Stimulated activated CD4-positive, alpha-beta T cell treated with anti-CD3 and anti-CD28 coated beads, Interleukin-2, amount 100 ng/mL, for 48 hours (primary cell): ENCODE measurements around the gene UBE2L6.

ENCODE experiments used
- DNase-seq, 2 donors: peaks; one replicate each; pipeline ENCODE4 v3.0.0-alpha.2; 2020

UBE2L6 gene

DNA sequence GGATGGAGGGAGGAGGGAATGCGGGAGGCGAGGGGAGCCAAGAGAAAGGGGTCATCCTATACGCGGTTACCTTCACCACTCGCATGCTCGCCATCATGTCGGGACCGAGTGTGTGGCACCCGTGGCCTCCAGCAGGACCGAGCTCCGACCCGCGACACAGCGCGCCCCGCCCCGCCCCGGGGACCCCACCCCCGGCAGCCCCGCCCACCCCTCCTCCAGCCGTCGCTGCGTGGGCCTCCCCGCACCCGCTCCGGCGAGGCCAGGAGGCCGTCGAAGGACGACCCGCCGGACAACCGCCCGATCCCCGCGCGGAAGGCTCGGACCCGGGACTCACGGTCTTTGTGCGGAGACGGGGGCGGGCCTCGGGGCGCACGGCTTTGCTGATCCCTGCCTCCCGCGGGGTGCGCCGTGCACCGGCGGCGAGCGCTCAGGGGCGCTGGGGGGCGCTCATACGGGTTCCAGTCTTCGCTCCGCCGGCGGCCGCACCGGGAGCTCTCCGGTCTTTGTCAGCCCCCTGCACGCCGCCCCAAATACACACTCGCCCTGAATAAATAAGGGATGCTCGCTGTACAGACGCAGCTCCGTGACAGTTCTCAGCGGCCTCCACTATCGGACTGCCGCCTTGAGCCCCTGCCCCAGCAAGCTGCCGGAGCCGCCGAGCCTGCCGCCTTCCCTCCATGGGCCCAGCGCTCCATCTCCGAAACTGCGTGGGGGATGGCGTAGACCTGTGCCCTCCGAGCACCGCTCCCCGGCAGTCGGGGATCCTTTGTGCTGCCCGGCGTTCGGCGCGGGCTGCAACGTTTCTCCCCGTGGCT lies at the start of gene UBE2L6:
TSS of gene UBE2L6 (minus strand) at position 158 of the 815 bp plus-strand sequence. CDS start at position 97, 61 bp downstream.
- peak; percentile 48 to 58 for DNase-seq

DNA sequence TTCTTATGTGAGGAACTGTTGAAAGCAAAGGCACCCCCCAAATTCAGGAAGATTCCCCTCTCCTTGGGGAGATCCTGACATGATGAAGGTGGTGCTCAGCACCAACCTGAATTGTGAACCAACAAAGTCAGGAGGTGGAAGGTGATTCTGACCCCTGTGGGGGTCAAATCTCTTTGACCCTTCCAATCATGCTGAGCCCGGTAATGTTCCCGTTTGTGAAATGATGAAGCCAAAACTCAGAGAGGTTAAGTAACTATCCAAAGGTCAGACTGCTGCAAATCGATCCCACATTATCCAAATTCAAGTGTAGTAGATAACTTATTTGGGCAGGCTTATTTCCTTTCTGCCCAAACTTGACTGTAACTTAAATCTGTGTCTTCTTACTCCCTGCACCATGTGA lies 49.1 kb upstream of the UBE2L6 start:
- DNase-seq = no peak

DNA sequence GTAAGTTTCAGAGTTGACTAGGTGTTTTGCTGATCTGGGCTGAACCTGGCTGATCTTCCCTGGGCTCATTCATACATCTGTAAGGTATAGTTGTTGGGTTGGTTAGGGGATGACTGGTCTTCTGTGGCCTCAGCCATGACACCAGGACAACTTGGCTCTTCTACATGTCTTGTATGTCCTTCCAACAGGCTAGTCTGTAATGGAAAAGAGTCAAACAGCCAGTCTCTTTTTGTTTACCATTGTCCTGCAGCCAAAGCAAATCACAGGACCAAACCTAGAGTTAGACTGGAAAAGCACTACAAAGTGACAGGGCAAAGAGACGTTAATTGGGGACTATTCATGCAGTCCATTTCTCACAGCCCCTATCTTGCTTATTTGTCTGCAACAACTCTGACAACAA lies 47.8 kb upstream of the UBE2L6 start:
- DNase-seq = no peak

GRCh38 chr11:57614234-57614772 lies 46.8 kb upstream of the UBE2L6 start:
- no peak for DNase-seq

DNA sequence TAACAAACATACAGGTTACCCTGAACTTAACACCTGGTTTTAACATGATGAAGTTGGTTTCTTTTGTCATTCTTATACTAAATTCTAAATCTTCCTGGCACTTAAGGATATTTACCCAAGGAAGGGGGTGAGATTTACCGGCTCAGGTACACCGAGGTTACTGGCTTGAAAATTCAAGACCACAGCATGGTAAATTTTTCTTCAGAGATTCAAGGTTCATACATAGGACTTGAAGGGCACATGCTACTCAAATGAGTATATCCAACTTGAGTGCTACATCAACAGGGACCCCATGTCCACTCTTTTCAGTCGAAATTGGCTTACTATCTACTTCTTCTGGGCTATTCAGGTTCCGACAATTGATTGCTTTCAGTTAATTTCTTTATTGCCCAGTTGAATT lies 42.7 kb upstream of the UBE2L6 start:
- no peak for DNase-seq

GRCh38 chr11:57605028-57605420 lies 37.6 kb upstream of the UBE2L6 start:
- no peak for DNase-seq

DNA sequence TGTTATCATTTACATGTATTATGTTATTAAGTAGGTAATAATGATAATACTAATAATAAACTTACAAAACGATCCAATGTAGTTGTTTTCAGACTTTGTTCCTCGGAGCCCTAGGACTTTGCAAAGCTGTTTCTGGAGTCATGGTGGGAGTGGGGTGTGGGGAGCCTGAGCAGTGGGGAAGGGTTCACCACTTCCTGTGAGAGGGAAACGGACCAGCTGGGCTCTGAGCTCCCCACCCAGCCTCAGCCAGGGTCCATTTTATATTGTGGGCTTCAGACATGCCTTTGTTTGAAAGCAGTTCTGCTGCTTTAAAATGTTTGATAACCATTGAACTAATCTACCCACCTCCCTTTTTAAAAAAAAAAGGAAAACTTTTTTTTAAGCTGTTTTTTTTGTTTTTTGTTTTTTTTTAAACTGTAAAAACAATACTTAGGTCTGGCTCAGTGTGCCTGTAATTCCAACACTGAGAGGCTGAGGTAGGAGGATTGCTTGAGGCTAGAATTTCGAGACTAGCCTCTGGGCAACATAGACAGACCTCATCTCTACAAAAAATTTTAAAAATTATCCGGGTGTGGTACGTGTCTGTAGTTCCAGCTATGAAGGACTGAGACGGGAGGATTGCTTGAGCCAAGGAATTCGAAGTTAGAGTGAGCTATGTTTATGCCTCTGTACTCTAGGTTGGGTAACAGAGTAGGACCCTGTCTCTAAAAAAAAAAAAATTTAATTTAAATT lies 37.0 kb upstream of the UBE2L6 start:
- no peak for DNase-seq

GRCh38 chr11:57601297-57601696 lies 33.8 kb upstream of the UBE2L6 start:
- DNase-seq = no peak

GRCh38 chr11:57599381-57599780 lies 31.9 kb upstream of the UBE2L6 start:
- DNase-seq = no peak

DNA sequence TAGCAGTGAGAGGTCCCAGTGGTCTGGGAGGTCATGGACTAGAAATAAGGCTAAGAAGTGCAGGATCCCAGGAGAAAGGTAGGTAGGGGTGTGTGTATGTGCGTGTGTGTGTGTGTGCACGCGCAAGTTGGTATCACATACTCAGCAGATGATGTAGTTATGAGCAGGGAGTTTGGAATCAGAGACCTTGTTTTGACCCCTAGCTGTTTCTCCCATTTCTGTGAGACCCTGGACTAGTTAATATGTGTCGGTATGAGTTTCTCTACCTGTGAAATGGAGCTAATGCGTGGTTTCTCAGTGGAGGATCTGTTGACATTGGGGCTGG lies 31.3 kb upstream of the UBE2L6 start:
- DNase-seq = no peak

- no peak for DNase-seq
Measured at GRCh38 chr11:57597916-57598830, 30.7 kb upstream of the UBE2L6 start.

GRCh38 chr11:57597461-57597915 lies 30.0 kb upstream of the UBE2L6 start, which contains the start of gene SERPING1:
SERPING1 (plus strand) TSS chr11:57597685; CDS start chr11:57598271, 586 bp downstream.
- DNase-seq = no peak

DNA sequence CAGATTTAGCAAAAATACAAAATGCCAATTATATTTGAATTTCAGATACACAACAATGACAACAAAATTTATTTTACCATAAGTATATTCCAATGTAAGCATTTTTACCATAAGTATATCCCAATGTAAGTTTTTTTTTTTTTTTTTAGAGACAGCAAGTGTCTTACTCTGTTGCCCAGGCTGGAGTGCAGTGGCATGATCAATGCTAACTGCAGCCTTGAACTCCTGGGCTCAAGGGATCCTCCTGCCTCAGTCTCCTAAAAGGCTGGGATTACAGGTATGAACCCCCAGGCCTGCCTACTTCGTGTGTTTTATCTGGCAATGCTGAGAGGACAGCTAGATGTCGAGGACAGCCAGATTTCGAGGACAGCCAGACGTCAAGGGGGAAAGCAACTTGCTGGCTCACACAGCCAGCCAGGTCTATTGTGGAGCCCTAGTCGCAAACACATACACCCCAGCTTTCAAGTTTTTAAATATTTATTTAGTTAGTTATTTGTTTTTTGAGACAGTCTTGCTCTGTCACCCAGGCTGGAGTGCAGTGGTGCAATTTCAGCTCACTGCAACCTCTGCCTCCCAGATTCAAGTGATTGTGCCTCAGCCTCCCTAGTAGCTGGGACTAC lies 28.9 kb upstream of the UBE2L6 start:
- no peak for DNase-seq

DNA sequence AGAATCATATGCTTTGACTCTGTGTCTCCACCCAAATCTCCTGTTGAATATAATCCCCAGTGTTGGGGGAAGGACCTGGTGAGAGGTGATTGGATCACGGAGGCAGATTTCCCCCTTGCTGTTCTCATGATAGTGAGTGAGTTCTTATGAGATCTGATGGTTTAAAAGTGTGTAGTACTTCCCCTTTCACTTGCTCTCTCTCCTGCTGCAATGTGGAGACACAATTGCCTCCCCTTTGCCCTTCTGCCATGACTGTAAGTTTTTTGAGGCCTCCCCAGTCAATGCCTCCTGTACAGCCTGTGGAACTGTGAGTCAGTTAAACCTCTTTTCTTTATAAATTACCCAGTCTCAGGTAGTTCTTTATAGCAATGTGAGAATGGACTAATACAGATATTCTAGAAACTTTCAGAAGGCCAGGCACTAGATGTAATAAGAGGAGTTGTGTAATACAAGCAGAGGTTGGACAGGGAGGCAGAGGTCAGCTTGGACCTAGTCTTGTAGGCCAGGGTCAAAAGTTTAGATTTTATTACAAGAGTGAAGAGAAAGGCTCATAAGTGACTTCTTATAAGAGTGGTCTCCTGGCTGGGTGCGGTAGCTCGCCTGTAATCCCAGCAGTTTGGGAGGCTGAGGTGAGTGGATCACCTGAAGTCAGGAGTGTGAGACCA lies 20.7 kb upstream of the UBE2L6 start:
- DNase-seq = no peak

GRCh38 chr11:57586711-57587245 lies 19.3 kb upstream of the UBE2L6 start:
- no peak for DNase-seq

DNA sequence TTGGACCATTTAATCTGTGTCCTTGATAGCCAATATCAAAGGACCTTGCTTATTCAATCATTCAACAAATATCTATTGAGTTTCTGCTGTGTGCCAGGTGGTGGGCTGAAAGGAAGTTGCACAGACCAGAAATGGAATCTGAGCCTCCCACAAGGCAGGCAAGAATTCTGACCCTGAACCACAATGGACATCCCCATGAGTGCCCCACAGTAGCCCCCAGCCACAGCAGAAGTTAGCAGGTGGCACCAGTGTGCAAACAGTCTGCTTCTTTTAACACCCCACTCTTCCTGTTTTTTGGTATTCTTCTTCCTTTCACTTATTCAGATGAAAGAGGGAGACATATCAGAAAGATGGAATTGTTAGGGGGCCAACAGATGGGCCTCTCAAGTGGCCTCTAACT lies 17.8 kb upstream of the UBE2L6 start:
- DNase-seq = no peak

- no peak for DNase-seq
Measured at GRCh38 chr11:57584341-57584740, 16.9 kb upstream of the UBE2L6 start.

DNA sequence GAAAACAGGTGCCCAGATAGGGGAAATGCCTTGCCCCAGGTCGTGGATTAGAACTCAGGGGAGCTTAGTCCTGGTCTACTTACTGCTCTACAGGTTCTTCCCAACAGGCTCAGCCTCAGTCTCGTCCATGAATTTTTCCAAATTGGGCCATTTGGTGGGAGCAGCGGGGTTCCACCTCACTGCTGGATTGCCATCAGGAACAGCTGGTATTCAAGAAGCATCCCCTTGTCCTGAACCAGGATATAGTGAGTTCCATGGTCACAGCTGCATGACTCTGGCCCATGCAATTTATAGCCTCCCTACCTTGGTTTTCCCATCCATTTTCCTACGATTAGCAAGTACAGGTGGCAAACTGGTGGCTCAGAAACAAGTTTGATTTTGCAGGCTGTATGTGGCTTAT lies 6.6 kb upstream of the UBE2L6 start:
- no peak for DNase-seq

GRCh38 chr11:57571606-57572005 lies 4.1 kb upstream of the UBE2L6 start:
- DNase-seq = no peak

DNA sequence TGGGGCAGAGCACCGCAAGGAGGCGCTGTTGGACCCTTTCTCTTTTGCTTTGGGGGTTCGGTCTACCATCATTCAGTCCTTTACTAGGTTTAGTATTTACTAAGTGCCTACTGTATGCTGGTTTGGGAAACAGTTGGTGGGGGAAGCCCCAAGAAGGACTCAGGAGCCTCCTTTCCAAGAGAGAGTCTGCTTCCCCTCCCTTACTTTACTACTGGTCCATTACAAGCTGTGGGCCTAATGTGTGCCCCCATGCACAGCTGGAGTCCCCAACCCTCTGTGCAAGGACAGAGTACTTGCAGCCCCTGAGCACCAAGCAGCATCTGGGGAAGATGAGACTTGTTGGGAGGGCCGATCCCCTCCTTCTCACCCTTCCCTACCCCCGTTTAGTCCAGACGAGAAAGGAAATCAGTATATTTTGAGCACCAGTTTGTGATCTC lies 876 bp upstream of the UBE2L6 start:
- peak; percentile 92 to 94 for DNase-seq

- DNase-seq = no peak
Measured at GRCh38 chr11:57566905-57567514, 462 bp downstream of the UBE2L6 start.
